ENCODE data around the gene ARID5B.

The ARID5B gene

GRCh38 chr10:61983255-61983654 lies 81.8 kb downstream of the ARID5B start:
- DNase-seq (ENCODE audit: low spot score) = no peak
- CTCF ChIA-PET = no interaction called here
- no peak for TF ChIP-seq CTCF (conservative IDR thresholded peaks at IDR 0.05; ENCODE audit: low read depth)
- H3K27ac ChIP-seq = no peak overlapping the region
- POLR2A ChIA-PET (ENCODE audit: low non-redundant PET) = no interaction called here

- ChIA-PET CTCF (no interaction called here), POLR2A (ENCODE audit: low non-redundant PET) (no interaction called here)
- TF ChIP-seq CTCF (conservative IDR thresholded peaks at IDR 0.05; ENCODE audit: low read depth) = no peak
- DNase-seq (ENCODE audit: low spot score) = no peak
- H3K27ac ChIP-seq = no peak overlapping the region
These were observed 83.4 kb downstream of the ARID5B start for GRCh38 chr10:61984803-61985418.

GRCh38 chr10:61985715-61986114 lies 84.2 kb downstream of the ARID5B start:
- CTCF ChIA-PET = interaction anchor here (0.6 kb wide), 1 partner anchor 524 kb away, joined by 3 read pairs; no protein-coding TSS in a partner anchor

GRCh38 chr10:61986382-61986781 lies 84.9 kb downstream of the ARID5B start:
- POLR2A ChIA-PET (ENCODE audit: low non-redundant PET) = no interaction called here
- no peak for DNase-seq (ENCODE audit: low spot score)
- TF ChIP-seq CTCF (conservative IDR thresholded peaks at IDR 0.05; ENCODE audit: low read depth) = no peak
- no peak overlapping the region for H3K27ac ChIP-seq
- CTCF ChIA-PET = interaction anchor here (0.6 kb wide), 1 partner anchor 523 kb away, joined by 3 read pairs; no protein-coding TSS in a partner anchor

More at GRCh38 chr10:61985715-61986114, 84.2 kb downstream of the ARID5B start:
- POLR2A ChIA-PET (ENCODE audit: low non-redundant PET) = no interaction called here
- TF ChIP-seq CTCF (conservative IDR thresholded peaks at IDR 0.05; ENCODE audit: low read depth) = no peak
- no peak for DNase-seq (ENCODE audit: low spot score)
- no peak overlapping the region for H3K27ac ChIP-seq

- TF ChIP-seq CTCF (conservative IDR thresholded peaks at IDR 0.05; ENCODE audit: low read depth) = no peak
- DNase-seq (ENCODE audit: low spot score) = no peak
- ChIA-PET CTCF (interaction anchor here (0.6 kb wide), 1 partner anchor 44 kb away, joined by 3 read pairs; no protein-coding TSS in a partner anchor), POLR2A (ENCODE audit: low non-redundant PET) (no interaction called here)
- no peak overlapping the region for H3K27ac ChIP-seq
These were observed 85.4 kb downstream of the ARID5B start for GRCh38 chr10:61986788-61987492.

- no peak for DNase-seq (ENCODE audit: low spot score)
- H3K27ac ChIP-seq = no peak overlapping the region
These were observed 86.0 kb downstream of the ARID5B start for GRCh38 chr10:61987537-61987936.

More at GRCh38 chr10:61987537-61987936, 86.0 kb downstream of the ARID5B start:
- TF ChIP-seq CTCF (conservative IDR thresholded peaks at IDR 0.05; ENCODE audit: low read depth) = no peak
- CTCF ChIA-PET = interaction anchor here (0.5 to 0.7 kb wide), 3 partner anchors 45 to 1747 kb away, joined by 3 to 4 read pairs (median 3); no protein-coding TSS in a partner anchor
- POLR2A ChIA-PET (ENCODE audit: low non-redundant PET) = no interaction called here
